LNCaP clone FGC (cell line): ENCODE measurements around the gene TMEM132D.

ENCODE experiments used
- DNase-seq: peaks from one replicate; pipeline ENCODE4 v3.0.0-alpha.2; 2011; ENCODE audit warnings: low read depth
- H3K4me3 ChIP-seq: 2 replicates; pipeline ENCODE4 v1.5.1; 2011; ENCODE audit warnings: mild to moderate bottlenecking, low read depth, low read length, control low read depth
- CTCF ChIP-seq: IDR thresholded peaks from 2 replicates; pipeline ENCODE4 v1.5.1; 2012; ENCODE audit warnings: mild to moderate bottlenecking; ENCODE audit not compliant: control insufficient read depth, insufficient read depth; ENCODE audit errors: extremely low read depth

TMEM132D gene

GRCh38 chr12:129530984-129531383 is 372.8 kb downstream of the TMEM132D start:
- DNase-seq, result no peak
- H3K4me3 ChIP-seq, result no peak overlapping the region
- no peak for TF ChIP-seq CTCF

GRCh38 chr12:129530517-129530916 is 373.3 kb downstream of the TMEM132D start:
- DNase-seq, result no peak
- TF ChIP-seq CTCF, result no peak
- no peak overlapping the region for H3K4me3 ChIP-seq

DNA sequence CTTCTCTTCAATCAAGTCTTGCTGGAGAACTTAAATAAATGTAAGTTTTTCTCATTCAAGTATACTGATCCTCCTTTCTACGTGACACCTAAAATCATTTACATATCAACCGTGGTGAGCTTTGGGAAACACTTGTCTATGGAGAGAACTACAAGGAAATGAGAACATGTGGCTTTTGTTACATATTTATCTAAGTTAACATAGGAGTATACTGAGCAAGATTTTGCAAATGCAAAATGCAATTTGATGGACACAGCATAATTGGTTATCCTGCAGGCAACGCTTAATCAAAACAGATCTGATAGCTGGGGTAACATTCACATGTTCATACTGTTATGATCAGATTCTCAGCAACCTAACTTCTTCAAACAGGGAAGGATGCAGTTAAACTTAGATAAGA is 376.3 kb downstream of the TMEM132D start:
- no peak for TF ChIP-seq CTCF
- no peak overlapping the region for H3K4me3 ChIP-seq
- no peak for DNase-seq

DNA sequence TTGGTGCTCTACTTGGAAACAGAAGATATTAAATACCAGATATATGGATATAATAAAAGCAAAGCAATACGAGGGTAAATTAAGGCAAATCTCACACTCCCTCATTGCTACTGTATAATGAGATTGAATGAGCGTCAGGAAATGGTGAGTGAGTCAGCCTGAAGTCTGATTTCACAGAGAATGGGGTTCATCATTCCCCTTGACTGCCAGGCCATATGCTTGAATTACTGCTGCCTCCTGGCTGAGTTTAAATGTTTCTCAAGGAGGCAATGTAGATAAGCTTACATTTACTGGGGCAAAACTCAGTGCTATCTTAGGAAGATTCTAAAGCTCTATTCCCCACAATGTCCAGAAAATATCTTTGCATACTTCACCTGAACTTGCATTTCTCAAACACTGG is 380.2 kb downstream of the TMEM132D start:
- no peak for DNase-seq
- H3K4me3 ChIP-seq, result no peak overlapping the region
- TF ChIP-seq CTCF, result no peak

- TF ChIP-seq CTCF, result no peak
- no peak for DNase-seq
- H3K4me3 ChIP-seq, result no peak overlapping the region
Measured at GRCh38 chr12:129520739-129521138, 383.1 kb downstream of the TMEM132D start.

DNA sequence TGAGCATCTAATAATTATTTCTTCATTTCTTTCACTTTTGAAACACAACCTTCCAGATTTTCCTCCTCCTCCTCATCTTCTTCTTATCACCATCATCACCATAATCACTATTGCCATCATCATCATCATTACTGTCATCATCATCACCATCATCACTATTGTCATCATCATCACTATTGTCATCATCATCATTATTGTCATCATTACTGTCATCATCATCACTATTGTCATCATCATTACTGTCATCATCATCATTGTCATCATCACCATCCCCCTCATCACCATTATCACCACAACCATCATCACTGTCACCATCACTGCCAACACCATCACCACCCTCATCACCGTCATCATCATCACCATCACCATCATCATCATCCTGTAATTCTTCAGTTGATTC is 400.0 kb downstream of the TMEM132D start:
- no peak for TF ChIP-seq CTCF
- no peak overlapping the region for H3K4me3 ChIP-seq
- DNase-seq, result no peak

- no peak overlapping the region for H3K4me3 ChIP-seq
- no peak for DNase-seq
- no peak for TF ChIP-seq CTCF
Measured at GRCh38 chr12:129496226-129496625, 407.6 kb downstream of the TMEM132D start.
